Peyer's patch (tissue), 4 donors: ENCODE results near the gene MYADM.

ENCODE experiments used
- CTCF ChIP-seq, 6 experiments: fragments of 450-650 bp in 4 of 6; fragments of 200-600 bp in 2 of 6; sonication (generic) in 1 of 6; IDR thresholded peaks; one replicate each; pipeline ENCODE4 v1.5.1; 2017 to 2019; ENCODE audit warnings: antibody characterized with exemption in 6 of 6, mild to moderate bottlenecking in 3 of 6, moderate library complexity in 1 of 6
- POLR2A ChIP-seq, 2 donors: fragments of 450-650 bp; IDR thresholded peaks; one replicate each; pipeline ENCODE4 v1.5.1; 2017; ENCODE audit warnings: antibody characterized with exemption in 2 of 2, mild to moderate bottlenecking in 2 of 2, moderate library complexity in 2 of 2

GRCh38 chr19:53818756-53819155 lies 48.9 kb upstream of the MYADM start:
- TF ChIP-seq CTCF (IDR thresholded peaks at IDR 0.05) (no peak), POLR2A (IDR thresholded peaks at IDR 0.05) (no peak)
